ENCODE results near the gene FRMD6. TPM values are rescaled to one million over a fixed set of nuclear protein-coding genes. Genes with fewer than 3 reads are reported as not detected.

The FRMD6 gene
- total RNA-seq, 1 experiment from 2014 or later = 40.7 TPM

DNA sequence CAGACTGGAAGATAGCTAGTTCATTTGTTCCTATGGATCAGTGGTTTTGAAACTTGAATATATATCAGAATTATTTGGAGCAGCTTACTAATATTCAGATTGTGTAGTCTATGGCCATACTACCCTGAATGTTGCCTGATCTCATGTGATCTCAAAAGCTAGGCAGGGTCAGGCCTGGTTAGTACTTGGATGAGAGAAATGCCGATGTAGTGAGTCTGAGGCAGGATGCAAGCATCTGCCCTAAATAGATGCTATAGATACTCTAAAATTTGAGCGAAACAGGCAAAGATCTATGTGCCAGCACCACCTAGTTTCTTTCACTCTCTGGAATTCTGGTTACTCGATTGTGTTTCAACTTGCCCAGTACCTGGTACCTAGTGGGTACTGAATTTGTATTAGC lies 40.9 kb downstream of the FRMD6 start:
- ATAC-seq (no peak), DNase-seq (ENCODE audit: low read depth, low spot score) (no peak)
- in situ Hi-C loops (cut with HindIII; ENCODE audit: low pct_unique_long_range_greater_than_20kb, low sequenced_read_pairs) = no loop called here
- Histone ChIP-seq H3K27ac (ENCODE audit: low read length) (no peak overlapping the region), H3K9me3 (ENCODE audit: control insufficient read depth, insufficient read depth, low read depth, low read length) (no peaks in the 10 kb centered on the region), H3K36me3 (ENCODE audit: control insufficient read depth, insufficient read depth, low read length) (no peaks in the 10 kb centered on the region; the same call in 1 of the 2 replicates), H3K27me3 (ENCODE audit: control insufficient read depth, insufficient read depth, low read length) (no peaks in the 10 kb centered on the region), H3K4me1 (ENCODE audit: control insufficient read depth, insufficient read depth, low read length) (no peaks in the 10 kb centered on the region), H3K4me3 (ENCODE audit: low read depth in 2 of 2, low read length in 2 of 2) (no peak overlapping the region)
- TF ChIP-seq TCF7L2 (IDR thresholded peaks at IDR 0.05; ENCODE audit: low read depth, low read length) (no peak), POLR2AphosphoS5 (IDR thresholded peaks at IDR 0.05; ENCODE audit: low read depth, low read length) (no peak), CTCF (IDR thresholded peaks at IDR 0.05) (no peak), SIN3A (IDR thresholded peaks at IDR 0.05; ENCODE audit: borderline replicate concordance, insufficient read depth, low read depth, low read length) (no peak)
- TF ChIP-seq, protein P1, sequence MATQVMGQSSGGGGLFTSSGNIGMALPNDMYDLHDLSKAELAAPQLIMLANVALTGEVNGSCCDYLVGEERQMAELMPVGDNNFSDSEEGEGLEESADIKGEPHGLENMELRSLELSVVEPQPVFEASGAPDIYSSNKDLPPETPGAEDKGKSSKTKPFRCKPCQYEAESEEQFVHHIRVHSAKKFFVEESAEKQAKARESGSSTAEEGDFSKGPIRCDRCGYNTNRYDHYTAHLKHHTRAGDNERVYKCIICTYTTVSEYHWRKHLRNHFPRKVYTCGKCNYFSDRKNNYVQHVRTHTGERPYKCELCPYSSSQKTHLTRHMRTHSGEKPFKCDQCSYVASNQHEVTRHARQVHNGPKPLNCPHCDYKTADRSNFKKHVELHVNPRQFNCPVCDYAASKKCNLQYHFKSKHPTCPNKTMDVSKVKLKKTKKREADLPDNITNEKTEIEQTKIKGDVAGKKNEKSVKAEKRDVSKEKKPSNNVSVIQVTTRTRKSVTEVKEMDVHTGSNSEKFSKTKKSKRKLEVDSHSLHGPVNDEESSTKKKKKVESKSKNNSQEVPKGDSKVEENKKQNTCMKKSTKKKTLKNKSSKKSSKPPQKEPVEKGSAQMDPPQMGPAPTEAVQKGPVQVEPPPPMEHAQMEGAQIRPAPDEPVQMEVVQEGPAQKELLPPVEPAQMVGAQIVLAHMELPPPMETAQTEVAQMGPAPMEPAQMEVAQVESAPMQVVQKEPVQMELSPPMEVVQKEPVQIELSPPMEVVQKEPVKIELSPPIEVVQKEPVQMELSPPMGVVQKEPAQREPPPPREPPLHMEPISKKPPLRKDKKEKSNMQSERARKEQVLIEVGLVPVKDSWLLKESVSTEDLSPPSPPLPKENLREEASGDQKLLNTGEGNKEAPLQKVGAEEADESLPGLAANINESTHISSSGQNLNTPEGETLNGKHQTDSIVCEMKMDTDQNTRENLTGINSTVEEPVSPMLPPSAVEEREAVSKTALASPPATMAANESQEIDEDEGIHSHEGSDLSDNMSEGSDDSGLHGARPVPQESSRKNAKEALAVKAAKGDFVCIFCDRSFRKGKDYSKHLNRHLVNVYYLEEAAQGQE (IDR thresholded peaks at IDR 0.05; ENCODE audit: insufficient read depth in 1 of 2, low read depth in 2 of 2, low read length in 1 of 2) = no peak
- POLR2A ChIA-PET = no interaction called here
- CTCF ChIA-PET = interaction anchor here (0.5 kb wide), 1 partner anchor 299 kb away, joined by 3 read pairs; no protein-coding TSS in a partner anchor
- intact Hi-C loops (cut with micrococcal nuclease; ENCODE audit: unreplicated experiment) = no loop called here
- no TSS peak for BruUV-seq (replicated peaks)

DNA sequence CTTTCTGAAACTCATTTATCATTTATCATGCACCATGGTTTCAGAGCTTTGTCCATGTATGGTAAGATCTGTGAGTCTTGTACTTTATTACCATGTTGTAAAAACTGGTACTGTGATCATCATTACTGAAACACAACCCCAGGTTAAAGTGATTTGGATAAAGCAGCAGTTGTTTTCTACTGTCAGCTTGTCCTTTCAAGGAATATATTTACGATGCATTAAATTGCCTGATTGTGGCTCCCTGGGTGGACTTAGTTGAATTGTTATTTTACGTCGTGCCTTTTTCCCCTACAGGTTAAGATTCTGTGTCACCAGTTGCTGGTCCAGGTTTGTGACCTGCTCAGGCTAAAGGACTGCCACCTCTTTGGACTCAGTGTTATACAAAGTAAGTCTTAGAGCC lies 46.1 kb downstream of the FRMD6 start:
- no peaks in the 10 kb centered on the region for H3K27me3 ChIP-seq (ENCODE audit: control insufficient read depth, insufficient read depth, low read length)
- ATAC-seq (no peak), DNase-seq (ENCODE audit: low read depth, low spot score) (no peak)
- intact Hi-C loops (cut with micrococcal nuclease; ENCODE audit: unreplicated experiment) = no loop called here
- no peaks in the 10 kb centered on the region for H3K4me1 ChIP-seq (ENCODE audit: control insufficient read depth, insufficient read depth, low read length)
- peaks cover 7% of the 10 kb centered on the region for H3K36me3 ChIP-seq (ENCODE audit: control insufficient read depth, insufficient read depth, low read length)
- H3K9me3 ChIP-seq (ENCODE audit: control insufficient read depth, insufficient read depth, low read depth, low read length) = no peaks in the 10 kb centered on the region
- in situ Hi-C loops (cut with HindIII; ENCODE audit: low pct_unique_long_range_greater_than_20kb, low sequenced_read_pairs) = no loop called here
- no TSS peak for BruUV-seq (replicated peaks)
- TF ChIP-seq CTCF (IDR thresholded peaks at IDR 0.05) = no peak
- no peak for TF ChIP-seq TCF7L2 (IDR thresholded peaks at IDR 0.05; ENCODE audit: low read depth, low read length)
- TF ChIP-seq, protein P1 (IDR thresholded peaks at IDR 0.05; ENCODE audit: insufficient read depth in 1 of 2, low read depth in 2 of 2, low read length in 1 of 2) = no peak
- TF ChIP-seq POLR2AphosphoS5 (IDR thresholded peaks at IDR 0.05; ENCODE audit: low read depth, low read length) = no peak
- no peak for TF ChIP-seq SIN3A (IDR thresholded peaks at IDR 0.05; ENCODE audit: borderline replicate concordance, insufficient read depth, low read depth, low read length)
- H3K27ac ChIP-seq (ENCODE audit: low read length) = no peak overlapping the region
- H3K4me3 ChIP-seq (ENCODE audit: low read depth in 2 of 2, low read length in 2 of 2) = no peak overlapping the region
- ChIA-PET POLR2A (no interaction called here), CTCF (no interaction called here)

Measured in Panc1 (cell line).